HG02973 (cell line): ENCODE measurements around the gene MLLT6.

Experiments used
- ATAC-seq: cut with Tn5 transposase; IDR thresholded peaks from one replicate; pipeline ENCODE4 v1.9.1; 2021; ENCODE audit warnings: moderate library complexity; ENCODE audit not compliant: unreplicated experiment

The MLLT6 gene

GRCh38 chr17:38706505-38707216 is 1.6 kb downstream of the MLLT6 start:
- ATAC-seq, result no peak

- no peak for ATAC-seq
These were observed 2.7 kb downstream of the MLLT6 start for GRCh38 chr17:38707678-38708351.

GRCh38 chr17:38709104-38709820 is 4.2 kb downstream of the MLLT6 start:
- ATAC-seq, result no peak

GRCh38 chr17:38709864-38710603 is 5.0 kb downstream of the MLLT6 start:
- ATAC-seq, result no peak

GRCh38 chr17:38710604-38710962 is 5.5 kb downstream of the MLLT6 start:
- ATAC-seq, result no peak

- no peak for ATAC-seq
These were observed 5.9 kb downstream of the MLLT6 start for GRCh38 chr17:38710985-38711384.

GRCh38 chr17:38711792-38712571 is 6.9 kb downstream of the MLLT6 start:
- no peak for ATAC-seq

GRCh38 chr17:38712593-38712992 is 7.5 kb downstream of the MLLT6 start:
- ATAC-seq, result no peak

GRCh38 chr17:38713456-38714075 is 8.5 kb downstream of the MLLT6 start:
- ATAC-seq, result no peak

GRCh38 chr17:38715216-38715943 is 10.3 kb downstream of the MLLT6 start:
- ATAC-seq, result no peak

- ATAC-seq, result no peak
These were observed 11.4 kb downstream of the MLLT6 start for GRCh38 chr17:38716368-38717005.

- no peak for ATAC-seq
These were observed 12.2 kb downstream of the MLLT6 start for GRCh38 chr17:38717139-38717745.

GRCh38 chr17:38719289-38719942 is 14.3 kb downstream of the MLLT6 start:
- no peak for ATAC-seq

GRCh38 chr17:38719943-38720641 is 15.0 kb downstream of the MLLT6 start:
- no peak for ATAC-seq

- ATAC-seq, result no peak
These were observed 15.9 kb downstream of the MLLT6 start for GRCh38 chr17:38720941-38721340.

- ATAC-seq, result no peak
These were observed 16.7 kb downstream of the MLLT6 start for GRCh38 chr17:38721802-38722201.

- no peak for ATAC-seq
These were observed 19.4 kb downstream of the MLLT6 start for GRCh38 chr17:38724337-38724988.
